ENCODE data around the gene RRAS.
"Not testable (repeated sequence)": the region's sequence is repeated elsewhere in the genome, so short reads cannot be mapped to it uniquely, and the experiment has no call there.

RRAS gene

DNA sequence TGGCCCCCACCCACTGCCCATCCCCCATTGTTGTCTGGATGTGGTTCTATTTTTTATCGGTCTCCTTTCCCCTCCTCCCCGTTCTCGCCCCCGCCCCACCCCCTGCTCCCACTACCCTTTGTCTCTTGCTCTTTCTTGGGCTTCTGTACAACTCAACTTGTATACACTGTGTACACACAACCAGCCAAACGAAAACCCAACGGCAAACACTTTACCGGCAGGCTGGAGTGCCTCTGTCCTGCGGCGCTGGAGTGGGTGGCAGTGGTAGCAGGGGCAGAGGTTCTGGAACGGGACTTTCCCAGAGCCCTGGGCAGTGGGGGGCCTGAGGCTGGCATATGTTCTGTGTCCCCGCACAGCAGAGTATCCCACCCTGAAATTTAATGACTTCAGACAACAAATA is 13.7 kb downstream of the RRAS start:
- DNase-seq: no peak

DNA sequence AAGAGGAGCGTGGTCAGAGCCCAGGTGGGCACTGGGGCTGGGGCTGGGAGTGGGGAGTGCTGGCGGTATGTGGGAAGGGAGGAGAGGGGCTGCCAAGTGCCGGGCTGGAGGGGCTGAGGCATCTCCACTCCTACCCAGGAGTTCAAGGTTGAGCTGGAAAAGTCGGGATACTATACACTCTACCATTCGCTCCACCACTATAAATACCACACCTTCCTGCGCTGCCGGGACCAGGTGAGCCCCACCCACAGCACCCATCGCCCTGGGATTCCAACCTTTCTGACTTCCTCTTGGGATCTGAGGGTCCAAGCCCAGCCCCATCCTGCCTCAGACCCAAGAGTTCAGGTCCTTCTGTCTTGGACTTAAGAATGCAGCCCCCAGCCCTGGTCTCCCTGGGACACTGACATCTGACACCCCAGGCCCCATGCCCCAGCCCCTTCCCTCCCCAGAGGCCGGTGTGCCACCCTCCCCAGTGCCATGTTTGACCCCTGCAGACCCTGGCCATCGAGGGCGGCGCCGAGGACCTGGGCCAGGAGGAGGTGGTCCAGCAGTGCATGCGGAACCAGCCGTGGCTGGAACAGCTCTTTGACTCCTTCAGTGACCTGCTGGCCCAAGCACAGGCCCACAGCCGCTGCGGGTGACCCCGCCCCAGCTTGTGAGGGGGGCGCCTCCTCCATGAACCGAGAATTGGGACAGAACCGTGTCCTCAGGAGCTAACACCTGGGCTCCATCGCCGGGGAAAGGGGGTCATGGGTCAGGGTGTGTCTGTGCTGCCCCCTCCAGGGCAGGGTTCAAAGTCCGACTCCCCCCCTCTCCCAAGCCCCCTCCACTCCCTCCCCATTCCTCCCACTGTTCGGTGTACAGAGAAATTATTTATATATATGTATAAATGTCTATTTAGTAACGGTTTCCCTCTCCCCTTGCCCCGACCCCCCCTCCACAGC is 14.7 kb downstream of the RRAS start:
- DNase-seq: no peak

DNA sequence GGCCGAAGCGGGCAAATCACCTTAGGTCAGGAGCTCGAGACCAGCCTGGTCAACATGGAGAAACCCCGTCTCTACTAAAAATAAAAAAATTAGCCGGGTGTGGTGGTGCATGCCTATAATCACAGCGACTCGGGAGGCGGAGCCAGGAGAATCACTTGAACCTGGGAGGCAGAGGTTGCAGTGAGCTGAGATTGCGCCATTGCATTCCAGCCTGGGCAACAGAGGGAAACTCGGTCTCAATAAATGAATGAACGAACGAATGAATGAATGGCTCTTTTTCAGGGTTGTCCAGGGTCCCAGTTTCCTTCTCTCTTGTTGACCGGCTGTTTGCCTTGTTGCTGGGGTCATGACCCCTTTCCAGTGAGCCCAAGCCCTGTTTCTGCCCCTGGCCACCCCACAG is 22.1 kb downstream of the RRAS start:
- not testable (repeated sequence) for DNase-seq

DNA sequence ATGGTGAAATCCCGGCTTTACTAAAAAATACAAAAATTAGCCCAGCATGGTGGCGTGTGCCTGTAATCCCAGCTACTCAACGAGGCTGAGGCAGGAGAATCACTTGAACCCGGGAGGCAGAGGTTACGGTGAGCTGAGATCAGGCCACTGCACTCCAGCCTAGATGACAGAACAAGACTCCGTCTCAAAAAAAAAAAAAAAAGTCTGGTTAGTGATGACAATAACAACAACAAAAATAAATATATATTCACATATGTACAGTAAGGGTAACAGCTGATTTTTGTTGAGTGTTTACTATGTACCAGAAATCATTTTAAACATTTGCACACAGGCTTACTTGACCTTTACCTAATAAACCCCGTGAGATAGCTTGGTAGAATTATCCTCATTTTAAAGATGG is 23.0 kb downstream of the RRAS start:
- no peak for DNase-seq

DNA sequence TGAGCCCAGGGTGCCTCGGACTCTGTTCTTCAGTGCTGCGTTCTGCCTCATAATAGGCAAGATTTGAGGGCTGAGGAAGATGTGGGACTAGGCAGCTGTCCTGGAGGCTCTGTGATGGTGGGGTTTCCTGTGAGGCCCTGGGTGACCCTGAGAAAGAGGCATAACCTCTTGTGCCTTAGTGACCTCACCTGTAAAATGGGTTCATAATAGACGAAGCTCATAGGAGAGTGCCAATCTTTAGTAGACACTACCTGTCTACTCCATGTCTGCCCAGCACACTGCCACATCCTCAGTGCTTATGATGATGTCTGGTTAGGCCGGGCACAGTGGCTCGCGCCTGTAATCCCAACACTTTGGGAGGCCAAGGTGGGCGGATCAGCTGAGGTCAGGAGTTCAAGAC is 23.4 kb downstream of the RRAS start:
- no peak for DNase-seq

DNA sequence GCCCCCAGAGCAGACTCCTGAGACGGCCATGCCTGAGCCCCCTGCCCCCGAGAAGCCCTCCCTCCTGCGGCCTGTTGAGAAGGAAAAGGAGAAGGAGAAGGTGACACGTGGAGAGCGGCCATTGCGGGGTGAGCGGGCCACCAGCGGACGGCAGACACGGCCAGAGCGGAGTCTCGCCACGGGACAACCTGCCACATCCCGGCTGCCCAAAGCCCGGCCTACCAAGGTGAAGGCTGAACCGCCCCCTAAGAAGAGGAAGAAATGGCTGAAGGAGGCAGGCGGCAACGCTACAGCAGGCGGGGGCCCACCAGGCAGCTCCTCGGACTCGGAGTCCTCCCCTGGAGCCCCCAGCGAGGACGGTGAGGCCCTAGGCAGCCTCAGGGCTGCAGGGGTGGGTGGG is 24.1 kb downstream of the RRAS start:
- no peak for DNase-seq

DNA sequence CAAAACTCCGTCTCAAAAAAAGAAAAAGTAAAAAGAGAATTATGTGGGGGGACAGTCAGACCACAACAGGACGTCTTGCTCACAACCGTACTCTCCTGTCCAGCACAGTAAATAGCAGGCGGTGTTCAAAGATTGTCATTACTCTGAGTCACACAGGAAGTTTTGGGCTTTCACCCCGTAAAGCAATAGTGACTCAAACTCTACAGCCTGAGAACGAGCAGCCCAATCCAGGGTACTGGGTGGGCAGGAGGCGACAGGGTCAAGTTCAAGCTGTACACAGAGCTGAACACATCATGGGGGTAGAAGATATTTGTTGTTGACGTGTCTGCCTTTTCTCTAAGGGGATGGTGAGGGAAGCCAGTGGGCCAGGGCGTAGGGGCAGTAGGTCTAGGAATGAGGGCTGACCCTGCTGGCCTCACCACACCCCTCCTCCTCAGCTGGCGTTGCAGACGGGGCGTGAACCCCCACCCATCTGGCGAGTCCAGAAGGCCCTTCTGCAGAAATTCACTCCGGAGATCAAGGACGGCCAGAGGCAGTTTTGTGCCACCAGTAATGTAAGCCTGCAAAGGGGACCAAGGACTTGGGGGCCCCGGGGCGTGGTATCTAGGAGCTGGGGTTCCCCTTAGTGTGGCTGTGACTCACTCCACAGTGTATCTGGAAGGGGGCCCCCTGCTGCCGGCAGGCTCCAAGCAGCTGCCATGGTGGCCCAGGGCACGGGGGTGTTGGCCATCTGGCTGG is 25.7 kb downstream of the RRAS start:
- DNase-seq: no peak

DNA sequence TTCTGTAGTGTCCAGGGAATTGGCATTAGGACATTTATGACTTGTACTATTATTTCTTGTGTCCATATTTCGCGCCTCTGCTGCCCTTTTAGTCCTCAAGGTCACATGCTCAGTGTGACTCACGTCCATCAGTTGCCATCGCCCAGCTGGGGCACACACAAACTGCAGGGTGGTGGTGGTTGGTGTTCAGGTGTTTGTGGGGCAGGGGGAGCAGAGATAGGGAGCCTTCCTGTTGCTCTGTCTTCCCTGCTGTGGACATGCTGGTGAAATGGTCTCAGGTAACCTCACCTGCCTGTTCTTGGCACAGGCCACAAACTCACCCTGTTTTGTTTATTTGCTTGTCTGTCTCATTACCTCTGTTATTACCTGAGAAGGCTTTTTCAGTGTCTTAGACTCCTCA is 26.6 kb downstream of the RRAS start:
- DNase-seq: peak; percentile 50

DNA sequence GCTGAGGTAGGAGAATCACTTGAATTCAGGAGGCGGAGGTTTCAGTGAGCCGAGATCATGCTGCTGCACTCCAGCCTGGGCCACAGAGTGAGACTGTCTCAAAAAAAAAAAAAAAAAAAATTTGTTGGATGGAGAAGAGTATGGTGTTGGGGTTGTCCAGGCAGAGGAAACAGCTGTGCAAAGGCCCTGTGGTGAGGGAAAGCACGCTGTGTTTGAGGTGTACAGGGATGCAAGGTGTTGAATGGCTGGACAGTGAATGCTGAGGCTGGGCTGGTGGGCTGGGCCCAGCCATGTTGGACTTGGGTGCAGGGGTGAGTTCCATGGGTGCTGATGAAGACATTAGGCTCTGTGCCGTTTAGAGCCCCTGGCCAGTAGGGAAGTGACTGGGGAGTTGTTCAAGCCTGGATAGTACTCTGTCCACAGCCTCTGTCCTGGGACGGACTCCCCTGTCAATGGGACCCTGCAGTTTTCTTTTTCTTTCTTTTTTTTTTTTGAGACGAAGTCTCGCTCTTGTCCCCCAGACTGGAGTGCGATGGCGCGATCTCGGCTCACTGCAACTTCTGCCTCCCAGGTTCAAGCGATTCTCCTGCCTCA is 30.3 kb downstream of the RRAS start:
- no peak for DNase-seq

DNA sequence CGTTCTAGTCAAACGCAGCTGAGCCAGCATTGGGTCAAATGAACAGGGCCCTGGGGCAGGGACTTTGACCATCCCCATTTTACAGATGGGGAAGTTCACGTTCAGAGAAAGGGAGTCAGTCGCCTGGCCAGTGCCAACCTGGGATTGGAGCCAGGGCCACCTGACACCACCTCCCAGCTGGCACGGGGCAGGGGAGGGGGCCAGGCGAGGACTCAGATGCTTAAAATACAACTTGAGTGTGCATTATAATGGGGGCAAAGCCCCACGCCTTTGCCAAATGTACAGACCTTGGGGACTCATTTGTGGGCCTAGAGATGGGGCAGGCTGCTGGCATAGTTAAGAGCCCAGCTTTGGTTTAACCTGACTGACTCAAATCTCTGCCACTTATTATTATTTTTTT is 34.3 kb downstream of the RRAS start:
- no peak for DNase-seq

DNA sequence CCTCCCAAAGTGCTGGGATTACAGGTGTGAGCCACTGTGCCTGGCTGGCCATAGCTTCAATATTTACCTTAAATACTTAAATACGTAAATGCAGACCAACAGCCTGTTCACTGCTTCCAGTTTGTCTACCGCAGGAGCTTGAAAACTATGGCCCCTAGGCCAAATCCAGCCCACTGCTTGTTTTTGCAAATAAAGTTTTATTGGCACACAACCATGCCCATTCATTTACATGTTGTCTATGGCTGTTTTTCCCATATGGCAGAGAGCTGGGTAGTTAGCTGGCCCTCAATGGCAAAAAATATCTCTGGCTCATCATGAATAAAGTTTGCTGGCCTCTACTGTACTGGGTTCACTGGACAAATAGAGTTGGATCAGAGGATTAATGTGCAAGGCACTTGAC is 37.1 kb downstream of the RRAS start:
- DNase-seq: no peak

DNA sequence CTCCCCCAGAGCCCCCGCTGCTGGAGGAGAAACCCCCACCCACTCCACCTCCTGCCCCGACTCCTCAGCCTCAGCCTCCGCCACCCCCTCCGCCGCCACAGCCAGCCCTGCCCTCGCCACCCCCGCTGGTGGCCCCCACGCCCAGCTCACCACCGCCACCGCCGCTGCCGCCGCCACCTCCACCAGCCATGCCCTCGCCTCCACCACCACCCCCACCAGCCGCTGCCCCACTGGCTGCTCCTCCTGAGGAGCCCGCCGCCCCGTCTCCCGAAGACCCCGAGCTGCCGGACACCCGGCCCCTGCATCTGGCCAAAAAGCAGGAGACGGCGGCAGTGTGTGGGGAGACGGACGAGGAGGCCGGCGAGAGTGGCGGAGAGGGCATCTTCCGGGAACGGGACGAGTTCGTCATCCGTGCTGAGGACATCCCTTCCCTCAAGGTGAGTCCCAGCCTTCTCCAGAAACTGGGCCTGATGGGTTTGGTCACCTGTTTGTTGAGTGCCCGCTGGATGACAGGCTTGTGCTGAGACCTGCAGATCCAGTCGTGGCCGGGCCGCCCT is 38.4 kb downstream of the RRAS start:
- DNase-seq: no peak

DNA sequence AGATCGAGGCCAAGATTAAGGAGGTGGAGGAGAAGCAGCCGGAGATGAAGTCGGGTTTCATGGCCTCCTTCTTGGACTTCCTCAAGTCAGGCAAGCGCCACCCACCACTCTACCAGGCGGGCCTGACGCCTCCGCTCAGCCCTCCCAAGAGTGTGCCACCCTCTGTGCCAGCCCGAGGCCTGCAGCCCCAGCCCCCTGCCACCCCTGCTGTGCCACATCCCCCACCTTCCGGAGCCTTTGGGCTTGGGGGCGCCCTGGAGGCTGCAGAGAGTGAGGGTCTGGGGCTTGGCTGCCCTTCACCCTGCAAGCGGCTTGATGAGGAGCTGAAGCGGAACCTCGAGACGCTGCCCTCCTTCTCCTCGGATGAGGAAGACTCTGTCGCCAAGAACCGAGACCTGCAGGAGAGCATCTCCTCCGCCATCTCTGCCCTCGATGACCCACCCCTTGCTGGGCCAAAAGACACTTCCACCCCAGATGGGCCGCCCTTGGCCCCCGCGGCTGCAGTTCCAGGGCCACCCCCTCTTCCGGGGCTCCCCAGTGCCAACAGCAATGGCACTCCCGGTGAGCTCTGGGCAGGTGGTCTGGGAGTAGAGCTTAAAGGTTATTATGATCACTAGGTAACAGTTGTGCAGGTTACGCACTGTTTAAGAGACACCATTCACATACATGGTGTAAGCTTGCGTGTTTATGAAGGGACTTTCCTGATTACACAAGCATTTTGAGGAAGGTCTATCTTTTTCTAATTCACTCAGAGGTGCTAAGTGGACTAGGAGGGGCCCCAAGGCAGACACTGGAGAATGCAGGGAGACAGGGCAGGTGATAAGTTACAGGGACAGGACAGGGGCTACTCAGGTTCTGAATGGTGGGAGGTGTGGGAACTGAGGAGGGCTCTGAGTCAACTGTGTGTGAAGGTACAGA is 40.3 kb downstream of the RRAS start:
- DNase-seq: no peak

DNA sequence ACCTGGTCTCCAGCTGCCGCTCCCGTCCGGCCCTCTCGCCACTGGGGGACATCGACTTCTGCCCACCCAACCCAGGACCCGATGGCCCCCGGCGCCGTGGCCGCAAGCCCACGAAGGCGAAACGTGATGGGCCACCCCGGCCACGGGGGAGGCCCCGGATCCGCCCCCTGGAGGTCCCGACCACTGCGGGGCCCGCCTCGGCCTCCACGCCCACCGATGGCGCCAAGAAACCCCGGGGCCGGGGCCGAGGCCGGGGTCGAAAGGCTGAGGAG is 42.3 kb downstream of the RRAS start:
- DNase-seq: no peak

DNA sequence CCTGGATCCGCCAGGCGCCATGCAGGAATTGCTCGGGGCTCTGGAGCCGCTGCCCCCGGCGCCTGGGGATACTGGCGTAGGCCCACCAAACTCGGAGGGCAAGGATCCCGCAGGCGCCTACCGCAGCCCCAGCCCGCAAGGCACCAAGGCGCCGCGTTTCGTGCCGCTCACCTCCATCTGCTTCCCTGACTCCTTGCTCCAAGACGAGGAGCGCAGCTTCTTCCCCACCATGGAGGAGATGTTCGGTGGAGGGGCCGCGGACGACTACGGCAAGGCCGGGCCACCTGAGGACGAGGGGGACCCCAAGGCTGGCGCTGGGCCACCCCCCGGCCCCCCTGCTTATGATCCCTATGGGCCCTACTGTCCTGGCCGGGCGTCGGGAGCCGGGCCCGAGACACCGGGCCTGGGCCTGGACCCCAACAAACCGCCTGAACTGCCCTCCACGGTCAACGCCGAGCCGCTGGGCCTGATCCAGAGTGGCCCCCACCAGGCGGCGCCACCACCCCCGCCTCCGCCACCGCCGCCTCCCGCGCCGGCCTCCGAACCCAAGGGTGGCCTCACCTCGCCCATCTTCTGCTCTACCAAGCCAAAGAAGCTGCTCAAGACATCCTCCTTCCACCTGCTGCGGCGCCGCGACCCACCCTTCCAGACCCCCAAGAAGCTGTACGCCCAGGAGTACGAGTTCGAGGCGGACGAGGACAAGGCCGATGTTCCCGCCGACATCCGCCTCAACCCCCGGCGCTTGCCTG is 42.8 kb downstream of the RRAS start:
- DNase-seq: no peak

DNA sequence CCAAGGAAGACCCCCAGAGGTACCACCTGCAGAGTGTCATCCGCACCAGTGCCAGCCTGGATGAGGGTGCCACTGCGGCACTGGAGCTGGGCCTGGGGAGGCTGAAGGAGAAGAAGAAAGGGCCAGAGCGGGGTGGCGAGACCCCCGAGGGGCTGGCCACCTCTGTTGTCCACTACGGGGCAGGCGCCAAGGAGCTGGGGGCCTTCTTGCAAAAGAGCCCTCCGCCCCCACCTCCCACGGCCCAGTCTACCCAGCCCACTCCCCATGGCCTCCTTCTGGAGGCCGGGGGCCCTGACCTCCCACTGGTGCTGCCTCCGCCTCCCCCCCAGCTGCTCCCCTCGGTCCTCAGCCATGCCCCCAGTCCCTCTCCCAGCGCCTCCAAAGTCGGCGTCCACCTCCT is 43.5 kb downstream of the RRAS start:
- DNase-seq: no peak

DNA sequence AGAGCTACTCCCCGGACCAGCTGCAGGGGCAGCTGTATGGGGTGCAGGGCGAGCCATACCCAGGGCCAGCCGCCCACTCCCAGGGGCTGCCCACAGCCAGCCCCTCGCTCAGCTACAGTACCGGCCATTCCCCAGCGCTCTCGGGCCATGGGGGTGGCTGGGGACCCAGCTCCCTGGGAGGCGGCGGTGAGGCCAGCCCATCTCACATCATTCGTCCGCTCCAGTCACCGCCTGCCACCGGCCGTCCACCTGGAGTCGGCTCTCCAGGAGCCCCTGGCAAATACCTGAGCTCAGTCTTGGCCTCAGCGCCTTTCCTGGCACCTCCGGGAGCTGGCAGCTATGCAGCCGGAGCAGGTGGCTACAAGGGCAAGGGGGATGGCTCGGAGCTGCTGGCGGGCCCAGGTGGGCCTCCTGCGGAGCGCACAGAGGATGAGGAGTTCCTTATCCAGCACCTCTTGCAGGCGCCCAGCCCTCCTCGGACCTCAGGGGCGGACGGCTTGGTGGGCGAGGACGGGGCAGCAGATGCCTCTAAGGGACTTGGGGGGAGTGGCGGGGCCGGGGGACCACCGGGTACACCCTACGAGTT is 44.0 kb downstream of the RRAS start:
- DNase-seq: no peak

DNA sequence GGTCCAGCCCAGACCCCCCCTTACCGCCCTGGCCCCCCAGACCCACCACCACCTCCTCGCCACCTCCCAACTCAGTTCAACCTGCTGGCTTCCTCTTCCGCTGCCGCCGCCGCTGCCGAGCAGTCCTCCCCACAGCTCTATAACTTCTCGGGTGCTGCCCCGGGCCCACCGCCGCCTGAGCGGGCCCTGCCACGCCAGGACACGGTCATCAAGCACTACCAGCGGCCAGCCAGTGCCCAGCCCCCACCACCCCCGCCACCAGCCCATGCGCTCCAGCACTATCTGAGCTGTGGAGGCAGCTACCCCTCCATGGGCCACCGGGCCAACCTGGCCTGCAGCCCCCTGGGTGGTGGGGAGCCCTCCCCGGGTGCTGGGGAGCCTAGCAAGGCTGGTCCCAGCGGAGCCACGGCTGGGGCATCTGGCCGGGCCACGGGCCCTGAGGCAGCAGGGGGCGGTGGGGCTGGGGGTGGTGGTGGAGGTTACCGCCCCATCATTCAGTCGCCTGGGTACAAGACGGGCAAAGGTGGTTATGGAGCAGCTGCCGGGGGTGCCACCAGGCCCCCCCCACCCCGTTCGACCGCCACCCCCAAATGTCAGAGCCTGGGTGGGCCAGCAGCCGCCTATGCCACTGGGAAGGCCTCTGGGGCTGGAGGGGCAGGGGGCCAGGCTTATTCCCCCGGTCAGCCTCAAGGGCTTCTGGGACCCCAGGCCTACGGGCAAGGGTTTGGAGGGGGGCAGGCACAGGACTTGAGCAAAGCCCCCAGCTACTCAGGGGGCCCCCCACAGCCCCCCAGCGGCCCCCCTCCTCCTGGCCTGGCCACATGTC is 44.7 kb downstream of the RRAS start:
- DNase-seq: no peak

DNA sequence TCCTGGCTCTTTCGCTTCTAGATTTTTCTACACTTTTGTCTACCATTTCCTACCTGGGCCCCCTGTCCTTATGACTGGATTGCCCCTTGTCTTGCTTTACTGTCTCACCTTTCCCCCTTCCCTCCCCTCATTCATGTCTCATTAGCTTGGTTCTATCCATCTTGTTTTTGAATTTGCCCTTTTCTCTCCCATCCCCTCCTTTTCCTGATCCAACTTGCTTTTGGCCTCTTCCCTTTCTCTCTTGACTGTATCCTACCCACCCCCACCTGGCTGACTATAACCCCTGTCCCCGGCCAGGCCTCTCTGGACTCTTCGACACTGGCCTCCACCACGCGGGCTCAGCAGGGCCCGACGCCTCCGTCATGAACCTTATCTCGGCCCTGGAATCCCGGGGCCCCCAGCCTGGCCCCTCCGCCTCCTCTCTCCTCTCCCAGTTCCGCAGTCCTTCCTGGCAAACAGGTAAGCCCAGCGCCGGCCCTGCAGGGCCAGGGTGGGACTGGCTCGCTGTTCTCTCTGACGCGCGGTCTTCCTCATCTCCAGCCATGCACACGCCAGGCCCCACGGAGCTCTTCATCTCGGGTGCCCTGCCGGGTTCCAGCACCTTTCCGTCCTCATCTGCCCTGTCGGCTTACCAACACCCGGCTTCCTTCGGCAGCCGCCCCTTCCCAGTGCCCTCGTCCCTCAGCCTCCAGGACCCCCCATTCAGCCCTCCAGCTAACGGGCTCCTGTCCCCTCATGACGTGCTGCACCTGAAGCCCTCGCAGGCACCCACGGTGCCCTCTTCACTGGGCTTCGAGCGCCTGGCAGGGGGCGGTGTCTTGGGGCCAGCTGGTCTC is 45.6 kb downstream of the RRAS start:
- no peak for DNase-seq

Data from NCI-H69 (cell line).